ENCODE measurements around the gene NOXO1. TPM values are rescaled to one million over a fixed set of nuclear protein-coding genes. Genes with fewer than 3 reads are reported as not detected.
A peak's percentile ranks its signal among the peaks of the same experiment; 100 is the strongest.

NOXO1 gene
- total and polyA plus RNA-seq, 9 of the 15 experiments (the other 6 are each of a cell fraction or from before 2014, with no cell fraction given) = not detected

DNA sequence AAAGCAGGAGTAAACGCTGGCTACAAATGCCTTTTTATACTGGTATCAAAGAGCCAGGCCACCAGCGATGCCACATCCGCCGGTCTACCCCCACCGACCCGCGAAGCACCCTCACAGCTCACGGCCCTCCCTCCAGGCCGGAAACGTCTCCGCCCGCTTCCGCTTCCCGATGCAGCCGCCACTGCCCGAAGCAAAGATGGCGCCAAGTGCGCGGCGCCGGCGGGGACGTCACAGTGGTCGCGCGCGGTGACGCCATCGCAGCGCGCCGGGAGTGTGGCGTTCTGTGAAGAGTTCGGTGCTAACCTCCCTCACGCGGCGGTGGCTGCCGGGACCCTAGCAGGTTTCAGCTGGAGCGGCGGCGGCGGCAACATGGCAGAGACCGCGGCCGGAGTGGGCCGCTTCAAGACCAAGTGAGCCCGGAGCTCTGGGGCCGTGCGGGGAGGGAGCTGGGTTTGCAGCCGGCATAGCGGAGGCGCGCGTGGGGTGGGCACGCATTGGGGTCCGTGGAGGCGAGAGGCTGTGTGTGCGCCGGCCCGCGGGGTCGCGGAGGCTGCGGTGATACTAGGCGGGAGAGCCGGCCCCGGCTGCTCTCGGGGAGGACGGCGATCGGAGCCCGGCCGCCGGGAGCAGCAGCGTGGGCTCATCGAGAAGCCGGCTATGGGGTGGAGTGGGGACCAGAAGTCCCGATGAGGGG is 9.3 kb downstream of the NOXO1 start, which contains the start of gene TBL3 (continued):
- TF ChIP-seq ARID3A (IDR thresholded peaks at IDR 0.05; ENCODE audit: borderline replicate concordance, low read depth, low read length) = no peak

- H3K27ac ChIP-seq (ENCODE audit: extremely low read depth, low read depth, low read length) = no peak overlapping the region
- CTCF ChIA-PET (ENCODE audit: low intra/inter-chr PET ratio) = no interaction called here
- no TSS peak for BruUV-seq (replicated peaks)
- H3K4me1 ChIP-seq (replicated peaks in 1 of 2; ENCODE audit: control insufficient read depth in 2 of 2, insufficient read depth in 2 of 2, low read length in 2 of 2) = peaks cover 7 to 52% of the 10 kb centered on the region in 2 experiments; a peak in 4 of 5 replicates
- ATAC-seq (no peak), DNase-seq (ENCODE audit: extremely low read depth in 1 of 4, low spot score in 3 of 4) (no peak), FAIRE-seq (no peak)
- POLR2A ChIA-PET = interaction anchor here (0.6 to 1.3 kb wide), 4 partner anchors 8 to 209 kb away, joined by 3 to 5 read pairs (median 4); partner anchors contain the start of gene TRAF7
- H3K4me3 ChIP-seq = no peak overlapping the region
- H3K9ac ChIP-seq (ENCODE audit: insufficient read depth in 1 of 2, low read depth in 2 of 2, low read length in 2 of 2) = peak overlapping the region in 1 of 2 experiments; percentile 38; a peak in 1 of 4 replicates
- 82% methylated on average over 30 of the region's 41 CpGs for WGBS (ENCODE audit: insufficient coverage, low coverage, missing lambda C conversion rate)
- H3K9me1 ChIP-seq (ENCODE audit: control insufficient read depth, insufficient read depth, low read length) = peaks cover 3% of the 10 kb centered on the region
- H3K9me3 ChIP-seq (replicated peaks; ENCODE audit: control insufficient read depth, insufficient read depth, low read depth, low read length) = no peaks in the 10 kb centered on the region
- peaks cover 8% of the 10 kb centered on the region for H4K20me1 ChIP-seq (replicated peaks; ENCODE audit: control insufficient read depth, insufficient read depth, low read length)
- no peaks in the 10 kb centered on the region for H3K27me3 ChIP-seq (ENCODE audit: control insufficient read depth in 2 of 2, insufficient read depth in 2 of 2, low read length in 2 of 2)
- no peak overlapping the region for H2AFZ ChIP-seq (ENCODE audit: low read depth, low read length)
- TF ChIP-seq KLF6 (CRISPR knock-in tag; IDR thresholded peaks at IDR 0.05; ENCODE audit: borderline replicate concordance) (no peak), ZBTB9 (CRISPR knock-in tag; IDR thresholded peaks at IDR 0.05) (no peak), ZBTB33 (CRISPR knock-in tag; IDR thresholded peaks at IDR 0.05) (peak; percentile 67), BCL6 (CRISPR knock-in tag; IDR thresholded peaks at IDR 0.05) (no peak), SIN3A (IDR thresholded peaks at IDR 0.05; ENCODE audit: borderline replicate concordance in 2 of 2, control insufficient read depth in 1 of 2, low read depth in 2 of 2, low read length in 2 of 2) (no peak), PTTG1 (tag; IDR thresholded peaks at IDR 0.05; ENCODE audit: low read depth) (no peak), ZNF316 (IDR thresholded peaks at IDR 0.05) (no peak), ZNF707 (CRISPR knock-in tag; conservative IDR thresholded peaks at IDR 0.05) (no peak)
- intact Hi-C loops (cut with micrococcal nuclease) (no loop called here), in situ Hi-C loops (cut with MboI) (no loop called here)
- H3K79me2 ChIP-seq (ENCODE audit: control insufficient read depth, insufficient read depth, low read length) = peaks cover 61% of the 10 kb centered on the region
- peaks cover 9% of the 10 kb centered on the region for H3K36me3 ChIP-seq (ENCODE audit: control insufficient read depth, insufficient read depth, low read length)
- no peak overlapping the region for H3K4me2 ChIP-seq (ENCODE audit: insufficient read depth, low read length)
These were observed 12.9 kb downstream of the NOXO1 start for GRCh38 chr16:1968146-1968953.

All from K562 (cell line).